Esophagus muscularis mucosa (tissue), 4 donors: ENCODE data around the gene GPATCH3.

Experiments
- EP300 ChIP-seq: sonication (generic); formaldehyde crosslinking; IDR thresholded peaks from one replicate; pipeline ENCODE4 v1.6.1; 2017; ENCODE audit warnings: antibody characterized with exemption
- POLR2A ChIP-seq: fragments of 450-650 bp; IDR thresholded peaks from one replicate; pipeline ENCODE4 v1.6.1; 2017; ENCODE audit warnings: antibody characterized with exemption, moderate library complexity, mild to moderate bottlenecking, low read depth
- POLR2AphosphoS5 ChIP-seq, 2 donors: sonication (generic); formaldehyde crosslinking; IDR thresholded peaks; one replicate each; pipeline ENCODE4 v1.6.1; 2017; ENCODE audit warnings: antibody characterized with exemption in 2 of 2
- TF ChIP-seq, protein P1 (sequence below), 3 experiments: fragments of 200-600 bp in 2 of 3; fragments of 450-650 bp in 1 of 3; sonication (generic) in 2 of 3; IDR thresholded peaks; one replicate each; pipeline ENCODE4 v1.5.1; 2017 to 2019; ENCODE audit warnings: antibody characterized with exemption in 3 of 3, mild to moderate bottlenecking in 2 of 3, moderate library complexity in 1 of 3

DNA sequence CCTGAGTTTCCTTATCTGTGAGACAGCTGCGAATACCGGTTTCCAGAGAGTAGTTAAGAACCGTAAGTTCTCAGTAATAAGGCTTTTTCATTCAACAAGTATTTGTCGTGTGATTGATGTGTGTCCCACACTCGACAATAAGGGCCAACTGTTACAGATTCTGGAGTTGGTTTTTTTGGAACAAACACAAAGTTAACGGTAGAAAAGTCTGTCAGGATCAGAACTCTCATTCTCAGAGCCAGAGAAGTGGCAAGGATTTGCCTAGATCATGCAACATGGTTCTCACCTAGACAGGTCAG, 22.1 kb upstream of the GPATCH3 start:
- TF ChIP-seq, protein P1, sequence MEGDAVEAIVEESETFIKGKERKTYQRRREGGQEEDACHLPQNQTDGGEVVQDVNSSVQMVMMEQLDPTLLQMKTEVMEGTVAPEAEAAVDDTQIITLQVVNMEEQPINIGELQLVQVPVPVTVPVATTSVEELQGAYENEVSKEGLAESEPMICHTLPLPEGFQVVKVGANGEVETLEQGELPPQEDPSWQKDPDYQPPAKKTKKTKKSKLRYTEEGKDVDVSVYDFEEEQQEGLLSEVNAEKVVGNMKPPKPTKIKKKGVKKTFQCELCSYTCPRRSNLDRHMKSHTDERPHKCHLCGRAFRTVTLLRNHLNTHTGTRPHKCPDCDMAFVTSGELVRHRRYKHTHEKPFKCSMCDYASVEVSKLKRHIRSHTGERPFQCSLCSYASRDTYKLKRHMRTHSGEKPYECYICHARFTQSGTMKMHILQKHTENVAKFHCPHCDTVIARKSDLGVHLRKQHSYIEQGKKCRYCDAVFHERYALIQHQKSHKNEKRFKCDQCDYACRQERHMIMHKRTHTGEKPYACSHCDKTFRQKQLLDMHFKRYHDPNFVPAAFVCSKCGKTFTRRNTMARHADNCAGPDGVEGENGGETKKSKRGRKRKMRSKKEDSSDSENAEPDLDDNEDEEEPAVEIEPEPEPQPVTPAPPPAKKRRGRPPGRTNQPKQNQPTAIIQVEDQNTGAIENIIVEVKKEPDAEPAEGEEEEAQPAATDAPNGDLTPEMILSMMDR (IDR thresholded peaks at IDR 0.05), result no peak
- no peak for TF ChIP-seq POLR2A
- no peak for TF ChIP-seq EP300
- no peak for TF ChIP-seq POLR2AphosphoS5 (IDR thresholded peaks at IDR 0.05)
